Activated B cell treated with CpG ODN at 0.5 μM for 24 hours (primary cell): Measurements from ENCODE around the gene NOL9. TPM values are rescaled to one million over a fixed set of nuclear protein-coding genes. Genes with fewer than 3 reads are reported as not detected.

Experiments used
- ATAC-seq: fragments of 200-7000 bp; cut with Tn5 transposase; one replicate; pipeline ENCODE4 v1.10.0; 2021; ENCODE audit warnings: low read depth, mild to moderate bottlenecking, moderate library complexity
- CTCF ChIA-PET: fragments of 350-600 bp; sonication (Branson Sonifier 250); formaldehyde crosslinking; loops from one replicate; lab custom pipeline; 2021; ENCODE audit warnings: antibody characterized with exemption; lab: Charles Lee
- POLR2A ChIA-PET: fragments of 350-600 bp; sonication (Branson Sonifier 250); formaldehyde crosslinking; loops from one replicate; lab custom pipeline; 2021; ENCODE audit warnings: antibody characterized with exemption; lab: Charles Lee
- DNase-seq: peaks from one replicate; pipeline ENCODE4 v3.0.0; 2022
- H3K27ac Mint-ChIP-seq: one replicate; pipeline ENCODE4 v1.8.0; 2020; ENCODE audit warnings: mixed read lengths
- H3K27me3 Mint-ChIP-seq: one replicate; pipeline ENCODE4 v1.8.0; 2021; ENCODE audit warnings: mixed read lengths
- H3K36me3 Mint-ChIP-seq: one replicate; pipeline ENCODE4 v1.8.0; 2021; ENCODE audit warnings: low read depth, mixed read lengths
- H3K4me1 Mint-ChIP-seq: one replicate; pipeline ENCODE4 v1.8.0; 2021; ENCODE audit warnings: mixed read lengths
- H3K4me3 Mint-ChIP-seq: one replicate; pipeline ENCODE4 v1.8.0; 2020; ENCODE audit warnings: mild to moderate bottlenecking, mixed read lengths
- H3K9me3 Mint-ChIP-seq: one replicate; pipeline ENCODE4 v1.8.0; 2020; ENCODE audit warnings: mixed read lengths
- CTCF ChIP-seq: fragments of 200-600 bp; IDR thresholded peaks from one replicate; pipeline ENCODE4 v1.8.0; 2022; ENCODE audit warnings: antibody characterized with exemption, mild to moderate bottlenecking
- intact Hi-C: fragments of 100-400 bp; cut with micrococcal nuclease; formaldehyde crosslinking; loops from one replicate; pipeline ENCODE4 v1.15.1; 2024
- total RNA-seq: library from RNA; stranded (reverse); gene quantifications from 2 replicates; pipeline ENCODE4 v1.2.3, GENCODE V29; 2022

The NOL9 gene
- total RNA-seq, 1 donor from 2014 or later: 58.6 TPM

GRCh38 chr1:6588893-6589520 is 34.7 kb upstream of the NOL9 start:
- H3K36me3 Mint-ChIP-seq: peaks cover 53% of the 10 kb centered on the region
- CTCF ChIA-PET: no interaction called here
- intact Hi-C loops: no loop called here
- no peak for TF ChIP-seq CTCF
- no peaks in the 10 kb centered on the region for H3K9me3 Mint-ChIP-seq
- no peak overlapping the region for H3K4me3 Mint-ChIP-seq
- POLR2A ChIA-PET: interaction anchor here (1.4 kb wide), 1 partner anchor 12 kb away, joined by 3 read pairs; no protein-coding TSS in a partner anchor
- DNase-seq (no peak), ATAC-seq (no peak)
- peaks cover 18% of the 10 kb centered on the region for H3K4me1 Mint-ChIP-seq
- no peak overlapping the region for H3K27ac Mint-ChIP-seq
- H3K27me3 Mint-ChIP-seq: no peaks in the 10 kb centered on the region

GRCh38 chr1:6588128-6588892 is 34.0 kb upstream of the NOL9 start:
- Mint-ChIP-seq H3K9me3 (no peaks in the 10 kb centered on the region), H3K4me3 (no peak overlapping the region), H3K27ac (no peak overlapping the region), H3K27me3 (no peaks in the 10 kb centered on the region), H3K36me3 (peaks cover 46% of the 10 kb centered on the region), H3K4me1 (peaks cover 18% of the 10 kb centered on the region)
- no peak for TF ChIP-seq CTCF
- DNase-seq (no peak), ATAC-seq (no peak)
- CTCF ChIA-PET: no interaction called here
- intact Hi-C loops: no loop called here
- POLR2A ChIA-PET: interaction anchor here (0.9 to 1.4 kb wide), 2 partner anchors 12 to 13 kb away, joined by 3 to 4 read pairs; no protein-coding TSS in a partner anchor

DNA sequence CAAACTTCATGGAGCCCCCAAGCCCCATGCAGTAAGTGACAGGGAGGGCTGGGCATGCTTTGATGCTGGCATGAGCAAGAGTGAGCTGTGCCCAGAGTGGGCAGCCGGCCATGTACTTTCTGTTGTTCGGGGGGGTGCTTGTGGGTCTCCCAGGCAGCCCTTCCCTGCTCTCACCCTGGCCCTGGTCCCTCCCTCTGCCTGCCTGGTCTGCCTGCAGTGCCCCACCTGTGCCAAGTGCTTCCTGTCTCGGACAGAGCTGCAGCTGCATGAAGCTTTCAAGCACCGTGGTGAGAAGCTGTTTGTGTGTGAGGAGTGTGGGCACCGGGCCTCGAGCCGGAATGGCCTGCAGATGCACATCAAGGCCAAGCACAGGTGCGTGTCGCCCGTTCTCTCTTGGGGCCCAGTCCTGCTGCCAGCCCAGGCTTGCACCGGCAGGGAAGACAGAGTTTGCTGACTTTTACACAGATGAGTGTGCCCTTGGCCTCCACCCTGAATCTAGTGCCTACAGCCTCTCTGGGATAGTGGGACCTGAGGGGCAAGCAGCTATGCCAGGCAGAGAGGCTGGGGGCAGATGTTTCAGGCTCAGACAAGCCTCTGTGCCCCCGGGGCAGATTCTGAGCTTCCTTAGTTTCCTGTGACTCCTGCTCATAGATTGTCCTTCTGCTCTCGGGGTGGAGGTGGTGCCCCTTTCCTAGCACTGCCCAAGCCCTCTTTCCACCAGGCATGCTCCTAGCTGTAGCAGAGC is 33.1 kb upstream of the NOL9 start:
- TF ChIP-seq CTCF: no peak
- Mint-ChIP-seq H3K9me3 (no peaks in the 10 kb centered on the region), H3K27me3 (no peaks in the 10 kb centered on the region), H3K4me1 (peaks cover 21% of the 10 kb centered on the region), H3K27ac (no peak overlapping the region), H3K4me3 (no peak overlapping the region), H3K36me3 (peaks cover 42% of the 10 kb centered on the region)
- no peak for DNase-seq
- intact Hi-C loops: no loop called here
- ATAC-seq: no peak
- ChIA-PET POLR2A (interaction anchor here (0.9 kb wide), 1 partner anchor 13 kb away, joined by 4 read pairs; no protein-coding TSS in a partner anchor), CTCF (no interaction called here)

GRCh38 chr1:6586404-6586816 is 32.1 kb upstream of the NOL9 start:
- ChIA-PET POLR2A (no interaction called here), CTCF (no interaction called here)
- peaks cover 44% of the 10 kb centered on the region for H3K36me3 Mint-ChIP-seq
- H3K4me3 Mint-ChIP-seq: no peak overlapping the region
- TF ChIP-seq CTCF: no peak
- peaks cover 31% of the 10 kb centered on the region for H3K4me1 Mint-ChIP-seq
- DNase-seq (no peak), ATAC-seq (no peak)
- H3K27me3 Mint-ChIP-seq: no peaks in the 10 kb centered on the region
- intact Hi-C loops: no loop called here
- no peaks in the 10 kb centered on the region for H3K9me3 Mint-ChIP-seq
- H3K27ac Mint-ChIP-seq: no peak overlapping the region

GRCh38 chr1:6585841-6586240 is 31.5 kb upstream of the NOL9 start:
- ChIA-PET CTCF (no interaction called here), POLR2A (no interaction called here)
- Mint-ChIP-seq H3K4me3 (no peak overlapping the region), H3K27ac (no peak overlapping the region), H3K9me3 (no peaks in the 10 kb centered on the region), H3K27me3 (no peaks in the 10 kb centered on the region), H3K4me1 (peaks cover 31% of the 10 kb centered on the region), H3K36me3 (peaks cover 41% of the 10 kb centered on the region)
- ATAC-seq (no peak), DNase-seq (no peak)
- TF ChIP-seq CTCF: no peak
- intact Hi-C loops: no loop called here
